ENCODE results near the gene CPSF4. TPM values are rescaled to one million over a fixed set of nuclear protein-coding genes. Genes with fewer than 3 reads are reported as not detected.

Gene CPSF4
- total and polyA plus RNA-seq, 7 donors: 21.3 to 46.4 (median 35.6) TPM

DNA sequence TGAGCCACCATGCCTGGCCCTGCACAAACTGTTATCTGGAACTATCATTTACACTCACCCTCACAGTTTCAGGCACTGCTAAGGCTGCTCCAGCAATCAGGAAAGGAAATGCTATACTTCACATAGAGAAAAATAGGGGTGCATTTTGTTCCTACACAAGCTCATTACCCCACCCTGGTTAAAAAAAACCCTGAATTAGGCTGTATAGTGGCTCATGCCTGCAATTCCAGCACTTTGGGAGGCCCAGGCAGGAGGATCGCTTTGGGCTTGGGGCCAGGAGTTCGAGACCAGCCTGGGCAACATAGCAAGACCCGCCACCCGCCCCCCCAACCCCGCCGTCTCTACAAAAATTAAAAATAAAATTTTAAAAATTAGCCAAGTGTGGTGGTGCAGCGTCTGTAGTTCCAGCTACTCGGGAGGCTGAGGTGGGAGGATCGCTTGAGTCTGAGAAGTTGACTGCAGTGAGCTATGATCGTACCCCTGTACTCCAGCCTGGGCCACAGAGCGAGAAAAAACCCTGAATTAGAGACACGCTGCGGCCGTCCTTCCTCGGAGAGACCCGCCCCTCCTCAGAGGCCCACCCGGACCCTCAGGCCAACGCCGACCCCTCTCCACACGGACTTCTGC, 684 bp upstream of the CPSF4 start:
- no peaks in the 10 kb centered on the region for H3K9me3 ChIP-seq
- peaks cover 6 to 32% of the 10 kb centered on the region in 2 donors for H3K36me3 ChIP-seq (ENCODE audit: insufficient read depth in 1 of 2, low read depth in 1 of 2)
- intact Hi-C loops (cut with DNase I): no loop called here
- peaks cover 30% of the 10 kb centered on the region for H3K4me1 ChIP-seq
- WGBS, 3 donors: 16% methylated on average over 20 of the region's 20 CpGs
- no peaks in the 10 kb centered on the region for H3K27me3 ChIP-seq (ENCODE audit: insufficient read depth in 3 of 3, low read length in 2 of 3)
- DNase-seq: no peak
- peak overlapping the region; percentile 91 for H3K27ac ChIP-seq
- peak; percentile 25 to 50 (median 26) for ATAC-seq
- TF ChIP-seq CTCF (IDR thresholded peaks at IDR 0.05): no peak
- peak overlapping the region; percentile 89 for H3K4me3 ChIP-seq

DNA sequence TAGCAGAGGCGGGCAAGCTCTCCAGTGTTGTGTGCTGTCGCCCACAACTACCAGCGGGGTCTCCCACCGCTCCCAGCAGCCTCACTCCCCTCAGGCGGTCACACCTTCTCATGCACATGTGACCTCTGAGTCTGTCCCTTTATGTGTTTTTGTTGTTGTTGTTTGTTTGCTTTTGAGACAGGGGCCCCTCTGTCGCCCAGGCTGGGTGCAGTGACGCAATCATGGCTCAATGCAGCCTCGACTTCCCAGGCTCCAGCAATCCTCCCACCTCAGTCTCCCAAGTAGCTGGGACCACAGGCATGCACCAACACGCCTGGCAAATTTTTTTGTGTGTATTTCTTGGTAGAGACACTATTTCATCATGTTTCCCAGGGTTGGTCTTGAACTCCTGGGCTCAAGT, 1.5 kb downstream of the CPSF4 start:
- WGBS, 3 donors: 65 to 71% (median 69%) methylated on average over 9 of the region's 9 CpGs
- Histone ChIP-seq H3K36me3 (ENCODE audit: insufficient read depth in 1 of 2, low read depth in 1 of 2) (peaks cover 4 to 32% of the 10 kb centered on the region in 2 donors), H3K4me3 (peak overlapping the region; percentile 89), H3K27me3 (ENCODE audit: insufficient read depth in 3 of 3, low read length in 2 of 3) (no peaks in the 10 kb centered on the region), H3K4me1 (peaks cover 31% of the 10 kb centered on the region), H3K9me3 (no peaks in the 10 kb centered on the region), H3K27ac (no peak overlapping the region)
- TF ChIP-seq CTCF (IDR thresholded peaks at IDR 0.05): no peak
- intact Hi-C loops (cut with DNase I): no loop called here
- no peak for DNase-seq
- no peak for ATAC-seq

- 79 to 84% (median 80%) methylated on average over 4 of the region's 4 CpGs for WGBS, 3 donors
- H3K9me3 ChIP-seq: no peaks in the 10 kb centered on the region
- no peak overlapping the region for H3K27ac ChIP-seq
- no peak for TF ChIP-seq CTCF (IDR thresholded peaks at IDR 0.05)
- peaks cover 10 to 87% of the 10 kb centered on the region in 2 donors for H3K36me3 ChIP-seq (ENCODE audit: insufficient read depth in 1 of 2, low read depth in 1 of 2)
- H3K4me3 ChIP-seq: no peak overlapping the region
- intact Hi-C loops (cut with DNase I): no loop called here
- peaks cover 15% of the 10 kb centered on the region for H3K4me1 ChIP-seq
- no peaks in the 10 kb centered on the region for H3K27me3 ChIP-seq (ENCODE audit: insufficient read depth in 3 of 3, low read length in 2 of 3)
- ATAC-seq (no peak), DNase-seq (no peak)
These were observed 7.4 kb downstream of the CPSF4 start for GRCh38 chr7:99446096-99446495.

- peaks cover 3% of the 10 kb centered on the region for H3K4me1 ChIP-seq
- intact Hi-C loops (cut with DNase I): no loop called here
- no peaks in the 10 kb centered on the region for H3K9me3 ChIP-seq
- no peak for TF ChIP-seq CTCF (IDR thresholded peaks at IDR 0.05)
- DNase-seq (no peak), ATAC-seq (no peak)
- H3K27ac ChIP-seq: no peak overlapping the region
- H3K27me3 ChIP-seq (ENCODE audit: insufficient read depth in 3 of 3, low read length in 2 of 3): no peaks in the 10 kb centered on the region
- 85 to 93% (median 88%) methylated on average over 10 of the region's 10 CpGs for WGBS, 3 donors
- H3K4me3 ChIP-seq: no peak overlapping the region
- H3K36me3 ChIP-seq (ENCODE audit: insufficient read depth in 1 of 2, low read depth in 1 of 2): peaks cover 10 to 99% of the 10 kb centered on the region in 2 donors
These were observed 9.2 kb downstream of the CPSF4 start for GRCh38 chr7:99447943-99448342.

GRCh38 chr7:99448855-99449254, 10.1 kb downstream of the CPSF4 start:
- no peaks in the 10 kb centered on the region for H3K27me3 ChIP-seq (ENCODE audit: insufficient read depth in 3 of 3, low read length in 2 of 3)
- no peaks in the 10 kb centered on the region for H3K4me1 ChIP-seq
- intact Hi-C loops (cut with DNase I): no loop called here
- ATAC-seq (no peak), DNase-seq (no peak)
- peaks cover 10 to 99% of the 10 kb centered on the region in 2 donors for H3K36me3 ChIP-seq (ENCODE audit: insufficient read depth in 1 of 2, low read depth in 1 of 2)
- no peaks in the 10 kb centered on the region for H3K9me3 ChIP-seq
- H3K4me3 ChIP-seq: no peak overlapping the region
- no peak overlapping the region for H3K27ac ChIP-seq
- TF ChIP-seq CTCF (IDR thresholded peaks at IDR 0.05): no peak
- 87 to 88% (median 88%) methylated on average over 10 of the region's 10 CpGs for WGBS, 3 donors
